MM.1S (cell line): ENCODE data around the gene ID1.

Source experiments
- DNase-seq: peaks from one replicate; pipeline ENCODE4 v3.0.0-alpha.2; 2015
- H2AFZ ChIP-seq: fragments of 300-600 bp; sonication (generic); 2 replicates; pipeline ENCODE4 v1.6.0; 2016; ENCODE audit warnings: antibody characterized with exemption, low read length
- H3F3A ChIP-seq: fragments of 300-600 bp; sonication (generic); 2 replicates; pipeline ENCODE4 v1.6.1; 2016; ENCODE audit warnings: mild to moderate bottlenecking, antibody characterized with exemption, low read length, moderate library complexity, mixed read lengths; ENCODE audit not compliant: insufficient read depth
- H3K27ac ChIP-seq: fragments of 300-600 bp; sonication (generic); 2 replicates; pipeline ENCODE4 v1.5.1; 2016; ENCODE audit warnings: mild to moderate bottlenecking, low read length
- H3K27me3 ChIP-seq: fragments of 300-600 bp; sonication (generic); replicated peaks from 2 replicates; pipeline ENCODE4 v1.6.0; 2016; ENCODE audit warnings: low read length; ENCODE audit not compliant: insufficient read depth
- H3K36me3 ChIP-seq: fragments of 300-600 bp; sonication (generic); replicated peaks from 2 replicates; pipeline ENCODE4 v1.6.1; 2016; ENCODE audit warnings: mild to moderate bottlenecking, low read length, mixed read lengths; ENCODE audit not compliant: insufficient read depth
- H3K4me1 ChIP-seq: fragments of 300-600 bp; sonication (generic); 2 replicates; pipeline ENCODE4 v1.6.1; 2016; ENCODE audit warnings: low read length, mixed read lengths
- H3K4me2 ChIP-seq: fragments of 300-600 bp; sonication (generic); 2 replicates; pipeline ENCODE4 v1.6.0; 2016; ENCODE audit warnings: low read depth, low read length
- H3K4me3 ChIP-seq: fragments of 300-600 bp; sonication (generic); 2 replicates; pipeline ENCODE4 v1.5.1; 2016; ENCODE audit warnings: low read length, mixed read lengths
- H3K79me2 ChIP-seq: fragments of 300-600 bp; sonication (generic); 2 replicates; pipeline ENCODE4 v1.6.1; 2016; ENCODE audit warnings: mixed run types, low read length, mixed read lengths
- H3K9ac ChIP-seq: fragments of 300-600 bp; sonication (generic); 2 replicates; pipeline ENCODE4 v1.6.1; 2016; ENCODE audit warnings: low read length, mixed read lengths
- H3K9me2 ChIP-seq: fragments of 300-600 bp; sonication (generic); replicated peaks from 2 replicates; pipeline ENCODE4 v1.6.1; 2016; ENCODE audit warnings: mild to moderate bottlenecking, low read length, mixed read lengths; ENCODE audit not compliant: insufficient read depth
- H3K9me3 ChIP-seq: fragments of 300-600 bp; sonication (generic); replicated peaks from 2 replicates; pipeline ENCODE4 v1.6.1; 2016; ENCODE audit warnings: mild to moderate bottlenecking, low read length, mixed read lengths; ENCODE audit not compliant: insufficient read depth
- H4K20me1 ChIP-seq: fragments of 300-600 bp; sonication (generic); 2 replicates; pipeline ENCODE4 v1.6.1; 2016; ENCODE audit warnings: mild to moderate bottlenecking, low read length, moderate library complexity, mixed read lengths; ENCODE audit not compliant: insufficient read depth
- EZH2 ChIP-seq: fragments of 300-600 bp; sonication (generic); optimal IDR thresholded peaks from 2 replicates; pipeline ENCODE3; 2017; ENCODE audit warnings: low read depth, mild to moderate bottlenecking, antibody characterized with exemption, low read length, mixed read lengths
- EZH2phosphoT487 ChIP-seq: fragments of 300-600 bp; sonication (generic); IDR thresholded peaks from 2 replicates; pipeline ENCODE4 v1.6.1; 2018; ENCODE audit warnings: antibody characterized with exemption, low read length
- TF ChIP-seq, protein P1 (sequence below): fragments of 300-600 bp; sonication (generic); IDR thresholded peaks from 2 replicates; pipeline ENCODE4 v1.5.1; 2016; ENCODE audit warnings: antibody characterized with exemption, low read length, mixed read lengths

Gene ID1

GRCh38 chr20:31567380-31567720, 37.7 kb upstream of the ID1 start:
- no peaks in the 10 kb centered on the region; the same call in 1 of the 2 replicates for H3K36me3 ChIP-seq
- H2AFZ ChIP-seq = no peak overlapping the region
- peak overlapping the region; percentile 48; the same call in 1 of the 2 replicates for H3K4me2 ChIP-seq
- H3K9ac ChIP-seq = peak overlapping the region; percentile 24; the same call in 1 of the 2 replicates
- no peaks in the 10 kb centered on the region for H3K27me3 ChIP-seq
- H3K4me3 ChIP-seq = no peak overlapping the region
- no peak for TF ChIP-seq EZH2phosphoT487
- no peak for TF ChIP-seq EZH2
- TF ChIP-seq, protein P1, sequence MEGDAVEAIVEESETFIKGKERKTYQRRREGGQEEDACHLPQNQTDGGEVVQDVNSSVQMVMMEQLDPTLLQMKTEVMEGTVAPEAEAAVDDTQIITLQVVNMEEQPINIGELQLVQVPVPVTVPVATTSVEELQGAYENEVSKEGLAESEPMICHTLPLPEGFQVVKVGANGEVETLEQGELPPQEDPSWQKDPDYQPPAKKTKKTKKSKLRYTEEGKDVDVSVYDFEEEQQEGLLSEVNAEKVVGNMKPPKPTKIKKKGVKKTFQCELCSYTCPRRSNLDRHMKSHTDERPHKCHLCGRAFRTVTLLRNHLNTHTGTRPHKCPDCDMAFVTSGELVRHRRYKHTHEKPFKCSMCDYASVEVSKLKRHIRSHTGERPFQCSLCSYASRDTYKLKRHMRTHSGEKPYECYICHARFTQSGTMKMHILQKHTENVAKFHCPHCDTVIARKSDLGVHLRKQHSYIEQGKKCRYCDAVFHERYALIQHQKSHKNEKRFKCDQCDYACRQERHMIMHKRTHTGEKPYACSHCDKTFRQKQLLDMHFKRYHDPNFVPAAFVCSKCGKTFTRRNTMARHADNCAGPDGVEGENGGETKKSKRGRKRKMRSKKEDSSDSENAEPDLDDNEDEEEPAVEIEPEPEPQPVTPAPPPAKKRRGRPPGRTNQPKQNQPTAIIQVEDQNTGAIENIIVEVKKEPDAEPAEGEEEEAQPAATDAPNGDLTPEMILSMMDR = no peak
- peaks cover 66% of the 10 kb centered on the region for H3F3A ChIP-seq
- H3K27ac ChIP-seq = peak overlapping the region; percentile 71; the same call in 1 of the 2 replicates
- no peaks in the 10 kb centered on the region for H4K20me1 ChIP-seq
- no peaks in the 10 kb centered on the region for H3K9me2 ChIP-seq
- peaks cover 10% of the 10 kb centered on the region; the same call in 1 of the 2 replicates for H3K79me2 ChIP-seq
- no peaks in the 10 kb centered on the region for H3K9me3 ChIP-seq
- no peak for DNase-seq
- peaks cover 56% of the 10 kb centered on the region for H3K4me1 ChIP-seq

DNA sequence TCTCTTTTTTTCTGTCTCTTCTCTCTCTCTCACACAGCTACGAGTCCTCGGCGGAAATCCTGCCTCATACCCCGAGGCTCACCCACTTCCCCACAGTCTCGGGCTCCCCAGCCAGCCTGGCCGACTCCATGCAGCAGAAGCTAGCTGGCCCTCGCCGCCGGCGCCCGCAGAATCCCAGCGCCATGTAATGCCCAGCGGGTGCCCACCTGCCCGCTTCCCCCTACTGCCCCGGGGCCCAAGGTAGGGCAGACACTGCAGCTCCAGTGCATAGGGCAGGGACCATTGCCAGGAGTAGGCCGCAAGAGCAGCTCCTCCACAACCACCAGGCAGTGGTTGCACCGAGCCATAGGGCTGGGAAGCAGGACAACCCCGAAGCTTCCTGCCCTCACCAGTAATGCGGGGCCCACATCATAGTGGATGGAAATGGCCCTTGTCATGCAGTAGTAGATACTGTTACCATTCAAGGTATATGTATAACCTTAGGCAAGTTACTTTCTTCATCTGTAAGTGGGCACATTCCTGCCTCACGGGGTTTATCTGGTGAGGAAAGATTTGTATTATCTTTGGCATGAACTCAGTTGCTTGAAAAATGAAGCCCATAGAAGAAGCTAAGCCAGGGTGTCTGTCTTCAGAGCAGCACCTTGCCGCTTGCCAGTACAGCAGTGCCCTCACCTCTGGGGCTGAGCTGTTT, 36.9 kb upstream of the ID1 start:
- Histone ChIP-seq H3K4me2 (no peak overlapping the region), H3K9me2 (no peaks in the 10 kb centered on the region), H4K20me1 (no peaks in the 10 kb centered on the region), H3K4me1 (peaks cover 49% of the 10 kb centered on the region), H2AFZ (no peak overlapping the region), H3K4me3 (no peak overlapping the region), H3K36me3 (no peaks in the 10 kb centered on the region; the same call in 1 of the 2 replicates), H3K27me3 (no peaks in the 10 kb centered on the region), H3K79me2 (peaks cover 6% of the 10 kb centered on the region; the same call in 1 of the 2 replicates), H3K9me3 (no peaks in the 10 kb centered on the region), H3K27ac (peak overlapping the region; percentile 71; the same call in 1 of the 2 replicates), H3F3A (peaks cover 65% of the 10 kb centered on the region), H3K9ac (no peak overlapping the region)
- DNase-seq = no peak
- no peak for TF ChIP-seq EZH2phosphoT487
- no peak for TF ChIP-seq EZH2
- TF ChIP-seq, protein P1 = no peak

DNA sequence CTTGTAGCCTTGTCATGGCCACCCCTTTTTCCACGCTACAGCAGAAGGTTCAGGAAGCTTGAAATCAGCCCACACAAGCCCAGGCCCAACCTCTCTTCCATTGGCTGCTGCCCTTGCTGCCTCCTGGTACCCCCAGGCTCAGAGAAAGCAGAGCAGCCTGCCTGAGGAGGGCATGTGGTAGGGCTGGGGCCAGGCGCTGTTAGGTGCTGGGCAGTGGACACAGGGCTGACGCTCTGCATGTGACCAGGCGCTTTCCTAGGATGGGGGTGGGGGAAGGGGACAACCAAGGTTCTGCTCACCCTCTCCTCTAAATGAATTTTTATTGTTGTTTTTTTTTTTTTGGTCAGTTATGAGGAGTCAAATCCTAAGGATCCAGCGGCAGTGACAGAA, 36.3 kb upstream of the ID1 start:
- Histone ChIP-seq H3K79me2 (peaks cover 6% of the 10 kb centered on the region; the same call in 1 of the 2 replicates), H3K4me2 (no peak overlapping the region), H3K9me2 (no peaks in the 10 kb centered on the region), H2AFZ (no peak overlapping the region), H3K4me1 (peaks cover 48% of the 10 kb centered on the region), H3F3A (peaks cover 60% of the 10 kb centered on the region), H4K20me1 (no peaks in the 10 kb centered on the region), H3K9me3 (no peaks in the 10 kb centered on the region), H3K4me3 (no peak overlapping the region), H3K9ac (no peak overlapping the region), H3K27ac (peak overlapping the region; percentile 13; the same call in 1 of the 2 replicates), H3K36me3 (no peaks in the 10 kb centered on the region; the same call in 1 of the 2 replicates), H3K27me3 (no peaks in the 10 kb centered on the region)
- no peak for TF ChIP-seq EZH2
- TF ChIP-seq EZH2phosphoT487 = no peak
- TF ChIP-seq, protein P1 = no peak
- no peak for DNase-seq
